NCI-H1105 treated with DMSO at 0.1 percent for 48 hours (cell line): Measurements from ENCODE around the gene GOLM1.

Experiments used
- DNase-seq: peaks from one replicate; lab custom pipeline; 2025; lab: John Stamatoyannopoulos, UW

GOLM1 gene

GRCh38 chr9:85978496-85978895 lies 120.9 kb downstream of the GOLM1 start:
- no peak for DNase-seq
